ENCODE measurements around the gene CHRNG.

CHRNG gene

GRCh38 chr2:232588680-232589585 lies 49.4 kb downstream of the CHRNG start:
- Histone ChIP-seq H3K9me3 (replicated peaks; ENCODE audit: low read length) (no peaks in the 10 kb centered on the region), H3K4me2 (ENCODE audit: low read length) (peak overlapping the region; percentile 46), H3K4me1 (ENCODE audit: control insufficient read depth, insufficient read depth, low read length) (peaks cover 19% of the 10 kb centered on the region), H3K27me3 (ENCODE audit: control insufficient read depth, insufficient read depth, low read length) (no peaks in the 10 kb centered on the region), H3K4me3 (ENCODE audit: low read length) (no peak overlapping the region), H3K9ac (ENCODE audit: low read depth, low read length) (peak overlapping the region; percentile 33), H3K36me3 (ENCODE audit: insufficient read depth, low read length) (peaks cover 6% of the 10 kb centered on the region)

GRCh38 chr2:232592772-232593395 lies 53.4 kb downstream of the CHRNG start:
- H3K9ac ChIP-seq (ENCODE audit: low read depth, low read length) = no peak overlapping the region
- H3K36me3 ChIP-seq (ENCODE audit: insufficient read depth, low read length) = no peaks in the 10 kb centered on the region

GRCh38 chr2:232593982-232594381 lies 54.5 kb downstream of the CHRNG start:
- Histone ChIP-seq H3K4me2 (ENCODE audit: low read length) (no peak overlapping the region), H3K9ac (ENCODE audit: low read depth, low read length) (no peak overlapping the region), H3K36me3 (ENCODE audit: insufficient read depth, low read length) (no peaks in the 10 kb centered on the region), H3K27me3 (ENCODE audit: control insufficient read depth, insufficient read depth, low read length) (no peaks in the 10 kb centered on the region), H3K9me3 (replicated peaks; ENCODE audit: low read length) (no peaks in the 10 kb centered on the region), H3K4me1 (ENCODE audit: control insufficient read depth, insufficient read depth, low read length) (peaks cover 13% of the 10 kb centered on the region), H3K4me3 (ENCODE audit: low read length) (no peak overlapping the region)

More at GRCh38 chr2:232592772-232593395, 53.4 kb downstream of the CHRNG start:
- Histone ChIP-seq H3K9me3 (replicated peaks; ENCODE audit: low read length) (no peaks in the 10 kb centered on the region), H3K4me3 (ENCODE audit: low read length) (no peak overlapping the region), H3K27me3 (ENCODE audit: control insufficient read depth, insufficient read depth, low read length) (no peaks in the 10 kb centered on the region), H3K4me2 (ENCODE audit: low read length) (no peak overlapping the region), H3K4me1 (ENCODE audit: control insufficient read depth, insufficient read depth, low read length) (peaks cover 19% of the 10 kb centered on the region)

Measured in skeletal muscle satellite cell (primary cell).